NCI-H2029 (cell line): ENCODE data around the gene RAB13.
"Not testable (repeated sequence)": the region's sequence is repeated elsewhere in the genome, so short reads cannot be mapped to it uniquely, and the experiment has no call there.

Experiments used
- DNase-seq: peaks from one replicate; lab custom pipeline; 2025; lab: John Stamatoyannopoulos, UW

Gene RAB13

GRCh38 chr1:153985941-153986761 lies at the start of gene RAB13:
RAB13 (minus strand) TSS chr1:153986339; CDS start chr1:153986236, 103 bp downstream.
- peak; percentile 62 for DNase-seq

DNA sequence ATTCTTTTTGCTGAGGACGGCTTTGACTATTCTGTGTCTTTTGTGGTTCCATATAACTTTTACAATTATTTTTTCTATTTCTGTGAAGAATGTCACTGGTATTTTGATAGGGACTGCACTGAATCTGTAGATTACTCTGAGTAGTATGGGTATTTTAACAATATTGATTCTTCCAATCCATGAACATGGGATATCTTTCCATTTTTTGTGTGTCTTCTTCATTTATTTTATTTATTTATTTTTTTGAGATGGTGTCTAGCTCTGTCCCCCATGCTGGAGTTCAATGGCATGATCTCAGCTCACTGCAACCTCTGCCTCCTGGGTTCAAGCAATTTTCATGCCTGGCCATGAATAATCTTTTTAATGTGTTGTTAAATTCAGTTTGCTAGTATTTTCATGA lies 47.6 kb upstream of the RAB13 start:
- DNase-seq: not testable (repeated sequence)

DNA sequence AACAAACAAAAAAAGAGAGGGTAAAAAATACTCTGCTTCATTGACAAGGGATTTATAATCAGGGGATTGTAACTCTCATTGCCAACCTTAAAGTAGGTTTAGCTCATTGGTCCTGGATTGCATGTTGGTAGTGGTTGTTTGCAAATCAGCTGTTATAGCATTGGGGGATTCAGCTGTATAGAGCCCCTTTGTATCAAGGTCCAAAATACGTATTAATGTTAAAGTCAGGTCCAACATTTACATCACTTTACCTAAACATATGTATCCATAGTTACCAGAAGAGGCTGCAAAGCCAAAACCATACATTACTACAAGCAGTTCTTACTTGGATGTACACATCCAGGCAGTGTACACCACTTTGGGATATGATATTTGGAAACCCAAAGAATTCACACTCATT lies 33.8 kb upstream of the RAB13 start:
- no peak for DNase-seq

DNA sequence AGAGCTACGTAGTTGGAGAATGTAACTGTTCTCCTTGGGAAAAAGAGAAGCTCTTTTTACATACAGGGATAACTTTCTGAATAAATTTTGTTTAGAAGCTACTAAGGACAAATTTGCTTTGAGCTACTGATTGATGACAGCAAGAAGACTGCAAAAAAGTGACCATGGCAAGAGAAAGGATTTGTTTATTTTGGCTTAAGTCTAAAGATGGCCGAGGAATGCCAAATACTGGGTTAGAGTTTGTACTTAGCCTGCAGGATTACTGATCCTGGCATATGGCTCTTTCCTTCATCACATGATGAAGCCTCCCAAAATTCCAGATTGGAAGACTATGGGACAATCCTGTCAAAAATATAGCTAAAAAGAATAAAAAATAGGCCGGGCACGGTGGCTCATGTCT lies 33.1 kb upstream of the RAB13 start:
- no peak for DNase-seq

DNA sequence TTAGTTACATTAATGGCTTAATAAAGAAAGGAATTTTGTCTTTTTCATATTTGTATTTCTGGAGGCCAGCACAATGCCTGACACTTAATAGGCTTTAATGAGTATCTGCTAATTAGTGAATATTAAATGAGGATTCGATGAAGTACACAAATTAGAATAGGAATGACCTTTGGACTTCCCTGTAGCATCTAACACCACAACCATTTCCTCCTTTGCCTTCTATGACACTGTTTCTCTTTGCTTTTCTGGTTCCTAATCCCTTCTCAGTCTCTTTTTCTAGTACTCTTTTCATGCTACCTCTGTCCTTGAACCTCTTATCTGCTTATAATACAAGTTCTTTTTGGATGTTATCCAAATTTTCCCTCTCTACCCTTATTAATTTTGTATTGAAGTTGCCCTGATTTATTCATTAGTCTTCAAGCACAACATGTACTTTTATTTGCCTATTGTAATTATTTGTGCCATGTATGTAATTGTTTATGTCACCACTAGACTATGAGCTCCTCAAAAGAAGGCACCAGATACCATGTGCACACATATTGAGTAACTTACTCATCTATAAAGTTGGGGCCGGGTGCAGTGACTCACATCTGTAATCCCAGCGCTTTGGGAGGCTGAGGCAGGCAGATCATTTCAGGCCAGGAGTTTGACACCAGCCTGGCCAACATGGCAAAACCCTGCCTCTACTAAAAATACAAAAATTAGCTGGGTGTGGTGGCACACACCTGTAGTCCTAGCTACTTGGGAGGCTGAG lies 28.2 kb upstream of the RAB13 start:
- no peak for DNase-seq

- DNase-seq: not testable (repeated sequence)
Observed at GRCh38 chr1:154012543-154012942, 26.4 kb upstream of the RAB13 start.

GRCh38 chr1:154012129-154012528 lies 26.0 kb upstream of the RAB13 start:
- no peak for DNase-seq

GRCh38 chr1:154006136-154006535 lies 20.0 kb upstream of the RAB13 start:
- no peak for DNase-seq

- DNase-seq: no peak
Observed at GRCh38 chr1:154000420-154000819, 14.3 kb upstream of the RAB13 start.

GRCh38 chr1:153996882-153997281 lies 10.7 kb upstream of the RAB13 start:
- DNase-seq: not testable (repeated sequence)

DNA sequence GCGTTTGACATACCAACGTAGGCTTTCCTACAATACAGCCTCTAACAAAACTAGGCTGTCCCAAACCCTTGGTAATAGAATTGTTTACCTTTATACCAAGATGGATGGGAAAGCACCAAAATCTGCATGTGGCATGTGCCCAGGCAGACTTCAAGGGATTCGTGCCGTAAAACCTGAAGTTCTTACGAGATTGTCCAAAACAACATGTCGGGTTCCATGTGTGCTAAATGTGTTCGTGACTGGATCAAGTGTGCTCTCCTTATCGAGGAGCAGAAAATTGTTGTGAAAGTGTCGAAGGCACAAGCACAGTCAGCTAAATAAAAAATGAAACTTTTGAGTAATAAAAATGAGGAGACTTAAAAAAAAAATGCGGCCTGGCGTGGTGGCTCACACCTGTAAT lies 9.5 kb upstream of the RAB13 start:
- DNase-seq: no peak

DNA sequence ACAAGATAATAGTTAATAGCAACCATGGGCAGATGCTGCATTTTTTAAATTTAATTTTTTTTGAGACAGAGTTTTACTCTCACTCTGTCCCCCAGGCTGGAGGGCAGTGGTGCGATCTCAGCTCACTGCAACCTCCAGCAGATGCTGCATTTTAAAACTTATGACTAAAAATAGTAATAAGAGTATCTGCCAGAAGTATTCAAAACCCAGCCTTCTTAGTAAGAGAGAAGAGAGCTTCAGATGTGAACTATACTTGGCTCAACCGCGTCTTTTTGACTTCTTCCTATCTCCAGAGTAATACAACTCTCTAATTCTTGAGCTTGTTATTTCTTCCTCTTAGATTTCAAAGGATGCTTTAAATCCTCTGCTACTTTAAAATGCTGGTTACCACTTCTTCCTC lies 9.1 kb upstream of the RAB13 start:
- no peak for DNase-seq

- DNase-seq: no peak
Observed at GRCh38 chr1:153991806-153992205, 5.7 kb upstream of the RAB13 start.

GRCh38 chr1:153991151-153991630 lies 5.1 kb upstream of the RAB13 start:
- no peak for DNase-seq

GRCh38 chr1:153990468-153991150 lies 4.5 kb upstream of the RAB13 start, which contains the start of gene RPS27:
RPS27 (plus strand) TSS chr1:153990762; CDS start chr1:153990797, 35 bp downstream.
- DNase-seq: peak; percentile 98

- DNase-seq: peak; percentile 2
Observed at GRCh38 chr1:153987621-153988020, 1.5 kb upstream of the RAB13 start.

- no peak for DNase-seq
Observed at GRCh38 chr1:153985341-153985912, 712 bp downstream of the RAB13 start.

DNA sequence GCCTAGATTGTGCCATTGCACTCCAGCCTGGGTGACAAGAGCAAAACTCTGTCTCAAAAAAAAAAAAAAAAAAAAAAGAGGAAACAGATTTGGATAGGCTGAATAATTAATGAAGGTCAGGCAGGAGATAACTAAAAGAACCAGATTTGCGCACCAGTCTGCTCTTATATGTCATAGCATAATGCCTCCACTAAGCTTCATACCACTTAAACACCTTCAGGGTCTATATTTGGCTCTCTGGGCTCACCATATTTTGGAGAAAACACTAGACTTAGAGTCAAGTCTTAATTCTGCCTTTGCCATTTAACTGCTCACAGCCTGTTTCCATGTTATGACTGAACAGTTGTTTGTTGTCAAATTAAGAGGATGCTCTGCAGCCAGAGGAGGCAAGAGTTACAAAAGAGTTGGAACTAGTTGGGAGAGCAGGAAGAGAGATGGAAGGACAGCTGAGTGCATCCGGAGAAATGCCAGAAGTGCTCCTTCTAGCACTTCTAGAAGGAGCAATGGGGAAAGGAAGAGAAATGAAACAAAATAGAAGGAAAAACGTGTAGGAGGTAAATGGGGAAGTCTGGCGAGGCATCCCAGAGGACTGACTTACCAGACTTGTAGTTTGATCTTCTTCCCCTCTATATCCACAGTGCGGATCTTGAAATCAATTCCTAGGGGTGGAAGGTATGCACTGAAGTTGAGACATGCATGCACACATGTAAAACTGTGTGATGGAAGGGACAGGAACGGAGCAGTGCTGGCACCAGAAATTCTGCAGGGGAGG lies 1.8 kb downstream of the RAB13 start:
- no peak for DNase-seq

GRCh38 chr1:153981735-153982134 lies 4.4 kb downstream of the RAB13 start:
- DNase-seq: not testable (repeated sequence)

- not testable (repeated sequence) for DNase-seq
Observed at GRCh38 chr1:153979091-153979490, 7.0 kb downstream of the RAB13 start.

GRCh38 chr1:153978274-153978909 lies 7.7 kb downstream of the RAB13 start:
- no peak for DNase-seq
